ENCODE results near the gene SLC38A7.
A peak's percentile ranks its signal among the peaks of the same experiment; 100 is the strongest.

Gene SLC38A7

GRCh38 chr16:58685084-58685449 lies 497 bp upstream of the SLC38A7 start:
- Histone ChIP-seq H3K36me3 (ENCODE audit: low read length) (no peaks in the 10 kb centered on the region), H3K9me2 (replicated peaks; ENCODE audit: insufficient read depth, low read length) (no peaks in the 10 kb centered on the region), H3K9ac (ENCODE audit: low read length) (peak overlapping the region; percentile 71; the same call in 1 of the 2 replicates), H3K27me3 (ENCODE audit: low read length) (no peaks in the 10 kb centered on the region), H3K4me3 (ENCODE audit: insufficient read depth, low read length, poor library complexity, severe bottlenecking) (no peak overlapping the region), H2AFZ (ENCODE audit: low read depth, low read length, severe bottlenecking) (peak overlapping the region; percentile 94), H3K4me2 (ENCODE audit: low read depth, low read length, poor library complexity, severe bottlenecking) (peak overlapping the region; percentile 90), H3F3A (ENCODE audit: insufficient read depth) (no peaks in the 10 kb centered on the region), H3K9me3 (ENCODE audit: insufficient read depth, low read length) (no peaks in the 10 kb centered on the region), H3K27ac (ENCODE audit: low read depth, low read length) (no peak overlapping the region), H3K79me2 (ENCODE audit: insufficient read depth, low read length) (no peaks in the 10 kb centered on the region), H4K20me1 (ENCODE audit: low read depth, low read length) (no peaks in the 10 kb centered on the region)
- no peak for TF ChIP-seq CTCF (IDR thresholded peaks at IDR 0.05; ENCODE audit: insufficient read depth, low read length, poor library complexity, severe bottlenecking)
- TF ChIP-seq EZH2phosphoT487 (conservative IDR thresholded peaks at IDR 0.05; ENCODE audit: low read length), result no peak

GRCh38 chr16:58684001-58684353 lies 593 bp downstream of the SLC38A7 start:
- H3K9ac ChIP-seq (ENCODE audit: low read length), result peak overlapping the region; percentile 71
- TF ChIP-seq CTCF (IDR thresholded peaks at IDR 0.05; ENCODE audit: insufficient read depth, low read length, poor library complexity, severe bottlenecking), result no peak
- TF ChIP-seq EZH2phosphoT487 (conservative IDR thresholded peaks at IDR 0.05; ENCODE audit: low read length), result no peak
- H3K9me3 ChIP-seq (ENCODE audit: insufficient read depth, low read length), result no peaks in the 10 kb centered on the region
- H3K36me3 ChIP-seq (ENCODE audit: low read length), result no peaks in the 10 kb centered on the region
- H3K4me3 ChIP-seq (ENCODE audit: insufficient read depth, low read length, poor library complexity, severe bottlenecking), result peak overlapping the region; percentile 91
- no peaks in the 10 kb centered on the region for H3K27me3 ChIP-seq (ENCODE audit: low read length)
- H3K4me2 ChIP-seq (ENCODE audit: low read depth, low read length, poor library complexity, severe bottlenecking), result peak overlapping the region; percentile 90
- H3K27ac ChIP-seq (ENCODE audit: low read depth, low read length), result no peak overlapping the region
- H4K20me1 ChIP-seq (ENCODE audit: low read depth, low read length), result no peaks in the 10 kb centered on the region
- no peaks in the 10 kb centered on the region for H3K79me2 ChIP-seq (ENCODE audit: insufficient read depth, low read length)
- no peaks in the 10 kb centered on the region for H3K9me2 ChIP-seq (replicated peaks; ENCODE audit: insufficient read depth, low read length)
- H2AFZ ChIP-seq (ENCODE audit: low read depth, low read length, severe bottlenecking), result peak overlapping the region; percentile 94
- H3F3A ChIP-seq (ENCODE audit: insufficient read depth), result no peaks in the 10 kb centered on the region

- TF ChIP-seq CTCF (IDR thresholded peaks at IDR 0.05; ENCODE audit: insufficient read depth, low read length, poor library complexity, severe bottlenecking) (no peak), EZH2phosphoT487 (conservative IDR thresholded peaks at IDR 0.05; ENCODE audit: low read length) (no peak)
- no peaks in the 10 kb centered on the region for H3K27me3 ChIP-seq (ENCODE audit: low read length)
- H2AFZ ChIP-seq (ENCODE audit: low read depth, low read length, severe bottlenecking), result no peak overlapping the region
- no peak overlapping the region for H3K4me3 ChIP-seq (ENCODE audit: insufficient read depth, low read length, poor library complexity, severe bottlenecking)
- H3K27ac ChIP-seq (ENCODE audit: low read depth, low read length), result no peak overlapping the region
- H3F3A ChIP-seq (ENCODE audit: insufficient read depth), result no peaks in the 10 kb centered on the region
- H3K4me2 ChIP-seq (ENCODE audit: low read depth, low read length, poor library complexity, severe bottlenecking), result no peak overlapping the region
- H3K9me2 ChIP-seq (replicated peaks; ENCODE audit: insufficient read depth, low read length), result no peaks in the 10 kb centered on the region
- no peak overlapping the region for H3K9ac ChIP-seq (ENCODE audit: low read length)
- H4K20me1 ChIP-seq (ENCODE audit: low read depth, low read length), result no peaks in the 10 kb centered on the region
- no peaks in the 10 kb centered on the region for H3K9me3 ChIP-seq (ENCODE audit: insufficient read depth, low read length)
- H3K36me3 ChIP-seq (ENCODE audit: low read length), result no peaks in the 10 kb centered on the region
- no peaks in the 10 kb centered on the region for H3K79me2 ChIP-seq (ENCODE audit: insufficient read depth, low read length)
Measured at GRCh38 chr16:58679763-58680162, 4.8 kb downstream of the SLC38A7 start.

GRCh38 chr16:58678716-58679115 lies 5.9 kb downstream of the SLC38A7 start:
- H3K4me2 ChIP-seq (ENCODE audit: low read depth, low read length, poor library complexity, severe bottlenecking), result no peak overlapping the region
- no peak overlapping the region for H3K27ac ChIP-seq (ENCODE audit: low read depth, low read length)
- peak; percentile 22 for TF ChIP-seq CTCF (IDR thresholded peaks at IDR 0.05; ENCODE audit: insufficient read depth, low read length, poor library complexity, severe bottlenecking)
- TF ChIP-seq EZH2phosphoT487 (conservative IDR thresholded peaks at IDR 0.05; ENCODE audit: low read length), result no peak
- H3F3A ChIP-seq (ENCODE audit: insufficient read depth), result no peaks in the 10 kb centered on the region
- no peaks in the 10 kb centered on the region for H3K79me2 ChIP-seq (ENCODE audit: insufficient read depth, low read length)
- no peak overlapping the region for H2AFZ ChIP-seq (ENCODE audit: low read depth, low read length, severe bottlenecking)
- H3K4me3 ChIP-seq (ENCODE audit: insufficient read depth, low read length, poor library complexity, severe bottlenecking), result no peak overlapping the region
- no peaks in the 10 kb centered on the region for H3K36me3 ChIP-seq (ENCODE audit: low read length)
- H3K27me3 ChIP-seq (ENCODE audit: low read length), result no peaks in the 10 kb centered on the region
- H3K9me2 ChIP-seq (replicated peaks; ENCODE audit: insufficient read depth, low read length), result no peaks in the 10 kb centered on the region
- no peaks in the 10 kb centered on the region for H3K9me3 ChIP-seq (ENCODE audit: insufficient read depth, low read length)
- H4K20me1 ChIP-seq (ENCODE audit: low read depth, low read length), result no peaks in the 10 kb centered on the region
- H3K9ac ChIP-seq (ENCODE audit: low read length), result no peak overlapping the region
